Measurements from ENCODE around the gene ZNF541. TPM values are rescaled to one million over a fixed set of nuclear protein-coding genes. Genes with fewer than 3 reads are reported as not detected.

ZNF541 gene
- total and polyA plus RNA-seq, 10 of the 15 experiments (the other 5 are each of a cell fraction or from before 2014, with no cell fraction given), result 0.03 to 0.12 (median 0.07) TPM; not detected in 4

- TF ChIP-seq CUX1 (IDR thresholded peaks at IDR 0.05; ENCODE audit: insufficient replicate concordance, low read depth, low read length), result no peak
- no peak for TF ChIP-seq SPI1 (IDR thresholded peaks at IDR 0.05; ENCODE audit: borderline replicate concordance, insufficient read depth, low read depth, low read length)
- TF ChIP-seq, protein P1, sequence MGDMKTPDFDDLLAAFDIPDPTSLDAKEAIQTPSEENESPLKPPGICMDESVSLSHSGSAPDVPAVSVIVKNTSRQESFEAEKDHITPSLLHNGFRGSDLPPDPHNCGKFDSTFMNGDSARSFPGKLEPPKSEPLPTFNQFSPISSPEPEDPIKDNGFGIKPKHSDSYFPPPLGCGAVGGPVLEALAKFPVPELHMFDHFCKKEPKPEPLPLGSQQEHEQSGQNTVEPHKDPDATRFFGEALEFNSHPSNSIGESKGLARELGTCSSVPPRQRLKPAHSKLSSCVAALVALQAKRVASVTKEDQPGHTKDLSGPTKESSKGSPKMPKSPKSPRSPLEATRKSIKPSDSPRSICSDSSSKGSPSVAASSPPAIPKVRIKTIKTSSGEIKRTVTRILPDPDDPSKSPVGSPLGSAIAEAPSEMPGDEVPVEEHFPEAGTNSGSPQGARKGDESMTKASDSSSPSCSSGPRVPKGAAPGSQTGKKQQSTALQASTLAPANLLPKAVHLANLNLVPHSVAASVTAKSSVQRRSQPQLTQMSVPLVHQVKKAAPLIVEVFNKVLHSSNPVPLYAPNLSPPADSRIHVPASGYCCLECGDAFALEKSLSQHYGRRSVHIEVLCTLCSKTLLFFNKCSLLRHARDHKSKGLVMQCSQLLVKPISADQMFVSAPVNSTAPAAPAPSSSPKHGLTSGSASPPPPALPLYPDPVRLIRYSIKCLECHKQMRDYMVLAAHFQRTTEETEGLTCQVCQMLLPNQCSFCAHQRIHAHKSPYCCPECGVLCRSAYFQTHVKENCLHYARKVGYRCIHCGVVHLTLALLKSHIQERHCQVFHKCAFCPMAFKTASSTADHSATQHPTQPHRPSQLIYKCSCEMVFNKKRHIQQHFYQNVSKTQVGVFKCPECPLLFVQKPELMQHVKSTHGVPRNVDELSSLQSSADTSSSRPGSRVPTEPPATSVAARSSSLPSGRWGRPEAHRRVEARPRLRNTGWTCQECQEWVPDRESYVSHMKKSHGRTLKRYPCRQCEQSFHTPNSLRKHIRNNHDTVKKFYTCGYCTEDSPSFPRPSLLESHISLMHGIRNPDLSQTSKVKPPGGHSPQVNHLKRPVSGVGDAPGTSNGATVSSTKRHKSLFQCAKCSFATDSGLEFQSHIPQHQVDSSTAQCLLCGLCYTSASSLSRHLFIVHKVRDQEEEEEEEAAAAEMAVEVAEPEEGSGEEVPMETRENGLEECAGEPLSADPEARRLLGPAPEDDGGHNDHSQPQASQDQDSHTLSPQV (IDR thresholded peaks at IDR 0.05), result no peak
- TF ChIP-seq REST (IDR thresholded peaks at IDR 0.05; ENCODE audit: low read depth, low read length), result no peak
- no peak for TF ChIP-seq ATF7 (IDR thresholded peaks at IDR 0.05; ENCODE audit: low read depth)
Observed at GRCh38 chr19:47608074-47608918, 35.3 kb upstream of the ZNF541 start (continued).
